Fibroblast of skin of left biceps (primary cell): ENCODE measurements around the gene DLGAP4.

Source experiments
- DNase-seq, 2 experiments: peaks; one replicate each; pipeline ENCODE4 v3.0.0-alpha.2; 2013; ENCODE audit warnings: low read depth in 2 of 2

Gene DLGAP4

GRCh38 chr20:36333841-36334240 lies 27.7 kb downstream of the DLGAP4 start:
- DNase-seq, result no peak

- DNase-seq, result no peak
Observed at GRCh38 chr20:36334281-36335205, 28.4 kb downstream of the DLGAP4 start.

DNA sequence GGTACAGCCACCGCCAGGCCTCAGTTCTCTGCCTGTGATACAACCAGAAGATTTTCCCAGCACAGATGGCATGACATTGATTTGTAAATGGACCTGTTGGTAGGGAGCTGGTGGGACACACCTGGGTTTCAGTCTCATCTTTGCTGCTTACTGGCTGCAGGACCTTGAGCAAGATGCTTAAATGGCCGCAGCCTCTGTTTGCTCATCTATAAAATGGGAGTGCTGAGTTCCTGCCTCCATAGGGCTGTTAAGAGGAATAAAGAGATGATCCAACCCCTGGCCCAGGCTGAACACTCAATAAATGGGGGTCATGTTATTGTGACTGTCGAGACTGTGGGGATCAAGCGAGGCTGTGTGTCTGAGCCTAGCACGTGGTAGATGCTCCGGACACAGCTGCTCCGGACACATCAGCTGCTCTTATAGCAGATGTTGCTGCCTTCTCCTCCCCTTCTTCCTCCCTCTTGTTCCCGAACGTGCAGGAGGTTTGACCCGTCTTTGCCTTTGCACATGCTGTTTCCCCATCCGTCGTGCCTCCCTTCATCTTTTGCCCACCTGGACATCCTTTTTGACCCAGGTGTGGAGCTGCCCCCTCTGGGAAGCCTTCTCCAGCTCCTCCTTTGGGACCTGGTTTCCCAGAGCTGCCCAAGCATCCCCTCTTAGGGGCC lies 29.2 kb downstream of the DLGAP4 start:
- no peak for DNase-seq

- DNase-seq, result no peak
Observed at GRCh38 chr20:36336204-36336603, 30.1 kb downstream of the DLGAP4 start.

- no peak for DNase-seq
Observed at GRCh38 chr20:36336954-36337704, 31.0 kb downstream of the DLGAP4 start.

DNA sequence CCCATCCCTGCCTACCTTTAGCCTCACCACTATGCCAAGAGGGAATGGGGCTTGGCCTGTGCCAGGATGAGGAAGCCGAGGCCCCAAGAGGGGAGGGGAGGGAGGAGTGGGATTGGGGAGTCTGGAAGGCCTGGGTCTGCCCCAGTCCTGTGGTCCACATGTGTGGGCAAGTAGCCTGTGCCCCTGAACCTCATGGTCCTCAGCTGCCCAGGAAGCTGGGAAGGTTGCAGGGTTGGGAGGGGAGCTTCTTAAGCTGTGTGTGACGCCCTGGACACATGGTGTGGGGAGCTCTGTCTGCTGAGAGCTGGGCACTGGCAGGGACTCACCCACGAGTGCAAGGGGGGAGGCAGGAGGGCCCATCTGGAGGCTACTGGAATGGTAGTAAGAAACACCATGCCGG lies 31.7 kb downstream of the DLGAP4 start:
- no peak for DNase-seq

DNA sequence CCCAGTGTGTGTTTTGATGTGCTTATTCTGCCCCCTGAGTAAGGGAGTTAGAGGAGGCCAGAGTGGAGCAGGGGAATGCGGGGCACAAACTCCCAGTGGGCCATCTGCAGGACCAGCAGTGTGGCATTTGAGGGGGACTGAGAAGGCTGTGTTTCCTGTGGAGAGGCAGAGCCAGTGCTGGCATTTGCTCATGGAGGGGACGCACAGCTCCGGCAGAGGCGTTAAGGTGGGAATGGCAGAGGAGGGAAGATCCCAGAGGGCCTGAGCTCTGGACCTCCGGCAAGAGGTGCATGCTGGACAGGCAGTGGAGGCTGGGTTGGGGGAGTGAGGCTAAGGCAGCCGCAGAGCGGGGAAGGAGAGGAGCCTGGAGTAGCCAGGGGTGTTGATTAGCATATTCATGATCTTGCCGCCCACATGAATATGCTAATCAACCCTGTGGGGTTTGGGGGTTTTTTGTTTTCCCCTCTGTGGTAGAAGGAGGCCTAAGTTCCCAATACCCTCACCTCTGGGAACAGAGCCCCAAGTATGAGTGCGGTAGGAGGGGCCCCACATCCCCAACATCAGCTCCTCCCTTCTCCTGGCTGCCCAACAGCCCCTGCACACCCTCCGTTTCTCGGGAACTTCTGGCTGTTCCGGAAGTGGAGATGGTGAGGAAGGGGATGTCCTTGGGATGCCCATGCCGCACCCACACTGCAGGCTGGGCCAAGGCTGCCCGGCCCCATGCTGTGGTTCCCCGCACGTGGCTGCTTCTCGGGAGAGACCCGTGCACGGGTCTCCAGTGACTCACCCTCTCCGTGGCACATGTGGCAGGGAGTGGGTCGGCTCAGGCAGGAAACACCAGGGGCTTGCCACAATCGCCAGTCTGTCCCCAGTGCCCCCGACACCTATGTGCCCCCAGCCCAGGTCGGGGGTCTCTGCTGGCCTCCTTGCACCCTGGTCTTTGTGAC lies 33.8 kb downstream of the DLGAP4 start:
- DNase-seq, result no peak

DNA sequence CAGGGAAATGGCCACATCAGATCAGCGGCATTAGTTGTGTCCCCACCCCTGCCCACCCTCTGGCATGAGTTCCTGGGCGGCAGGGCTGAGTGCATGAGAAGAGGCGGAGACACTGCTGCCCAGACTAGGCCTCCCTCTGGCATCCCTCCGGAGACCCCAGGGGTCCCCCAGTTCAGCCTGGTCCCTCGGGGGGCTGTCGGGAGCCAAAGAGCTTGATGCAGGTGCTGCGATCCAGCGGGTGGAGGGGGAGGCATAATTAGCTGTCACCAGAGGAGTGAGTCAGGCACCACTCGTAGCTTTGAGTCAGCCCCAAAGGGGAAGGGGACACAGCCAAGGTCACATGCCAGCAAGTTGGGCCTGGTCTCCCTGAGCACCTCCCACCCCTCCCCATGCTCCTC lies 34.5 kb downstream of the DLGAP4 start:
- no peak for DNase-seq

- DNase-seq, result no peak
Observed at GRCh38 chr20:36341331-36342020, 35.3 kb downstream of the DLGAP4 start.

GRCh38 chr20:36342331-36343120 lies 36.4 kb downstream of the DLGAP4 start:
- no peak for DNase-seq

DNA sequence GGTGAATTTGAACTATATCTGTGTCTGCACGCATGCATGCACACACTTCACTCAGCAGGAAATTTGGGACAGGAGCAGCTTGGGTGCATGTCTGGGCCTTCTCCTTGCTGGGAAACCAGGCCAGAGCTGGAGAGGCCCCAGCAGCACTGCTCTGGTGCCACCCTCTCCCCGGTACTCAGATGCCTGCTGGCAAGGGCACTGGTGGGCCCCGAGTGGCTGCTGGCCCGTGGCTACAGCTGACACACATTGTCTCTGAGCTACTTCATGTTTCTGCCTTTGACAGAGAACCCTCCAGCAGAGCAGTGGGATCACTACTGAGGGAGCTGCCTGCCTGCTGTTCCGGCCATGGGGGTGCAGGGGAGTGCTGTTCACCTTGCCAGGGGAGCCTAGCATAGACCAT lies 37.5 kb downstream of the DLGAP4 start:
- no peak for DNase-seq

GRCh38 chr20:36344517-36345132 lies 38.5 kb downstream of the DLGAP4 start:
- DNase-seq, result peak; percentile 9

DNA sequence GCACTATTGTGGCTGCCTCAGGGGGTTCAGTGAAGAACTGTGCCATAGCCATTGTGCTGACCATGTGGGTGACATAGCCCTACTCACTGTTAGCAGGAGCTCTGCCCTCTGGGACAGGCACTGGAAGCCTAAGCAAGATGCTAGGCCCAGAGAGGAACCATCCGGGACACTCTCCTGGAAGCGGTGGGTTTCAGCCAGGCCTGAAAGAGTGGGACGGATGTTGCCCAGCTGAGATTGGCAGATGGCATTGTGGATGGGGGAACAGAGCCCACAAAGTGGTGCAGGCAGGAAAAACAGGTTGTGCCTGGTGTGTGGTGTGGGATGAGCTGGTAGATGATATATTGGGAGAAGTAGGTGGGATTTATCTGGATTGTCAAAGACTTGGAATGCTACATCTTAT lies 40.1 kb downstream of the DLGAP4 start:
- no peak for DNase-seq

- DNase-seq, result no peak
Observed at GRCh38 chr20:36349384-36350170, 43.4 kb downstream of the DLGAP4 start.

- DNase-seq, result no peak
Observed at GRCh38 chr20:36350439-36350838, 44.3 kb downstream of the DLGAP4 start.

DNA sequence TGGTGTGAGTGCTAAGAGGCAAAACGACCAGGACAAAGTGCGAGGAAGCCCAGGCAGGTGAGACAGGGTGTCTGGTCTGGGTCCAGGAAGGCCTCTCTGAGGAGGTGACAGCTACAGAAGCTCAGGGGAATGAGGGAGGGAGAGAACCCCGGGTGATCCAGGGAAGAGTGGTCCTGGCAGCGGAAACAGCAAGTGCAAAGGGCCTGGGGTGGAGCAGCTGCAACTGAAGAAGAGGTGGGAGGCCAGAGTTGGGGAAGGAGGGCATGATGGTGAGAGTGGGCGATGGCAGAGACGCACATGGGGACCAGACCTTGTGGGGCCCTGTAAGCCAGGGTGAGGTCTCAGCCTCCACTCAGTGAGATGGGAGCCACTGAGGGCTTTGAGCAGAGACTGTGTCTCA lies 45.8 kb downstream of the DLGAP4 start:
- no peak for DNase-seq

DNA sequence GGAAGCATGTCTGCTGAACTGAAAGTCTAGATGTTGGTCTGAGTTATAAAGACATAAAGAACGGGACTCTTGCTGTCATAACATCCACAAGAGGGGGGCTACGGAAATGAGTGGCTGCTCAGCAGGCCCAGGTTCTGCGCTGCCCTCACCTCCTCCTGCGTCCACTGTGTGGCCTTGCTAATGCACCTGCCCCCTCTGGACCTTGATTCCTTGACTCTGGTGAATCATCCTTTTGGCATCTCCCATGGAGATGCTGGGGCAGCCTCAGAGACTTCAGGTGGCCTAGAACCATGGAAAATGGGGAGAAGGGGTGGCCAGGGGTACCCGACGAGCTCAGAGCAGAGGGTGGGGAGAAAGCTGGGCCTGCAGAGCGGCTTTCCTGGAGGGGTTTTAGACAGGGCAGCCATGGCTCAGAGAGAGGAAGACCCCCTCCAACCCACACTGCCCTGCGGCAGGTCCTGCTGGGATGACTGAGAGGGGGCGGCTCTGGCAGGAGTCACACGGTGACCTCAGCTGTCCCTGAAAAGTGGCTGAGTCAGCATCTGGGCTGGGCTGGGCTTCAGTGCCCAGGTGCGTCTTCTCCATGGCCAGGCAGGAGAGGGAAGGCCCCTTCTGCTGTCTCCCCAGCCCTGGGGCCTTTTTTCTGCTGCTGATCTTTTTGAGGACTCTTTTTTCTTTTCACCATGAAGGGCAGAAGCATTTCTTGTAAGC lies 46.9 kb downstream of the DLGAP4 start:
- DNase-seq, result no peak

DNA sequence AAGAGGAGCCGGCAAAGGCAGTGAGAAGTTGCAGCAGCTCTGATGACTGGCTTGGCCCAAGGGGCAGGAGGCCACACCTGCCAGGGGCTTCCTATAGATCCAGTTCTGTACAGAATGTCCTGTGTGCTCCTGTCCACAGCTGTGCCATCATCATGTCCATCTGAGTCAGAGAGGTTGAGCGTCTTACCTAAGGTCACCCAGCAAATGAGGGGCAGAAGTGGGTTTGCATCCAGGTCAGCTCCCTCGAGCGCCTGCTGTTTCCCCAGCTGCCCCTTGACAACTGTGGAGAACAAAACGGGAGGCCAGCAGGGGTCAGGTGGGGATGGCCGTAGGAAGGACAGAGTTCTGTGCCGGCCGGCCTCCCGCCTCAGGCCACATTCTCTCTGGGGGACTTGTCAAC lies 47.6 kb downstream of the DLGAP4 start:
- DNase-seq, result no peak
